HTERT RPE-1 (cell line): Measurements from ENCODE around the gene IRF6.

Source experiments
- in situ Hi-C: fragments of 300-500 bp; cut with MboI; formaldehyde crosslinking; loops from 4 replicates; pipeline ENCODE4 v1.14.3; 2020; ENCODE audit warnings: low sequenced_read_pairs

Gene IRF6

DNA sequence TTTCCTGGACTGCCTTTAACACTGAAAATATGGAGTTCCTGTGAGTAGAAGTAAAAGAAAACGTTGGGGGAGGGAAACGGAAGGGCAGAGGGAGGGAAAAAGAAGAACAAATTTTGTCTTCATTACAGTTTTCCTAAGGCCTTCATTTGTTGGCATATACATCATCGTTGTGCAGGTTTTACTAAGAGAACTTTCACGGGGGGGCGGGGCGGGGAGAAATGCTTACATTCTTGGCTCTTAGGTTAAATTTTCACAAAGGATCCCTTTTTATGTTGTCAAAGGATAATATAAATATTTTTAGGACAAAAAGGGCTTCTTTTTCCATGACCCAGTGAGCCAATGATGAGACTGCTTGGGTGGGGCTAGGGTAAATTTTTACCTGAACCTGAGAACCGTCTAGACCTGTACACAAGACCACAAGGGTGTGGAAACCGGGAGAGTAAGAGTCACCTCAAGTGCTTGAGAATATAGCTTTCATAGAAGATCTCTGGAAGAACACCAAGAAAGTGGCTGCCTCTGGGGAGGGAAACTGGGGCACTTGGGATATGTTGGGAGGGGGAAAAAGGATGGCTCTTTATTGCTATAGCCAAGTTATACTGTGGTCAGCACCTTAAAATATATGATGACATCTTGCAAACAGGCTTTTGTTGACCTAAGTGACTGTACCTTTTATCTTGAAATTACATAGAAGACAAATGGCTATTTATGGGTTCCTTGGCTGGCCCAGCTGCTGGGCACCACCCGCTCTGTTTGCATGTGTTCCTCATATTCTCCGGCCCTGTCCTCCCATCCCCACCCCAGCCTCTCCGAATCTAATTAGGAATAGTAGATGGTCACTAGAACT lies 19.9 kb upstream of the IRF6 start:
- in situ Hi-C loops, result no loop called here

DNA sequence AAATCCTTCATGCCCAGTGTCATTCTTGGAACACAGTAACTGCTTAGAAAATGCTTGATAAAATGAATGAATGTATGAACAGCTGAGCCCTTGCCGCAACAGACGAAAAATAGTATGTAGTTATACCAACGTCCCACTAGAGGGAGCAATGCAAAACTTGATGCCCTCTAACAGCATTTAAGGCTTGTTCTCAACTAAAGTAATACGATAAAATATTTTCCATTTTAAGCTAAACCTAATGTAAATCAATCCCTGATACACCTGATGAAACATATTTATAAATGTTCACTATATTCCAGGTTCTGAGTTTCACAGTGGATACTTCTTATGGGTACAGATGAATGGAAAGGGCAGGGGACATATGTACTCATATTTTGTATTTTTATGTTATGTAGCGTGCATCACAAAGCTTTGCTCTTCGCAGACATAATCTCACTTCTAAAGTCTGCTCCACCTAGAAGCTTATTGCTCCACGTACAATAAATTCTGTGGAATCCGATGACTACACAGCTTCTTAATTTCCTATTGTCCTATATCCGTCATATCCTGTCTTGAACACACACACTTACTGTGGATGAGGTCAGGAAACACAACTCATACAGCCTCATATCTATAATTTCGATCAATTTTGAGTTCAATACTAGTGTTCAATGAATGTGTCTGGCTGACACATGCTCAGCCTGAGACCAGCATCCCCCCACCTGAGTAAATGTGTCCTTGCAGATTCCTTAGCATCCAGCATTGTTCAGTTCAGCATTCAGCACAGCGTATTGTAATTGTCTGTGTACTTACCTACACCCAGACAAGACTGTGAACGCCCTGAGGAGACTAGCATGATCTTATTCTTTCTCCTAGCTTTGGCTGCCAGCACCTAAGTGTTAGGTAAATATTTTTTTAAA lies 17.4 kb upstream of the IRF6 start:
- in situ Hi-C loops, result no loop called here

DNA sequence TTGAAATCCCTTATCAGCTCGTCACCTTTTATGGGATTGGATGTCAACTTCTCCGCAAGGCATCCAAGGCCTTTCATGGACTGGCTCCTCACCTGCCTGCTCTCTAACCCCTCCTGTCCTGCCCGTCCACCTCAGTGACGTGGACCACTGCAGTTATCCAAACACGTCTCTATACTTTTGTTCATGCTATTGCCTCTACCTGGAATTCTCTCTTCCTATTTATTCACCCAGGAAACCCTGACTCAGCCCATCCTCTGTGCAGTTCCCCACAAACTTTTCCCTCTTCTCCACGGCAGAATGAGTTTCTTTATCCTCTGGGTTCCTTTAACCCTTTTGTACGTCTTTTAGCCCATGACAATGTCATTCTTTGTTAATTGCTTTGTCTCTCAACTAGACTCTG lies 16.8 kb upstream of the IRF6 start:
- in situ Hi-C loops, result no loop called here

DNA sequence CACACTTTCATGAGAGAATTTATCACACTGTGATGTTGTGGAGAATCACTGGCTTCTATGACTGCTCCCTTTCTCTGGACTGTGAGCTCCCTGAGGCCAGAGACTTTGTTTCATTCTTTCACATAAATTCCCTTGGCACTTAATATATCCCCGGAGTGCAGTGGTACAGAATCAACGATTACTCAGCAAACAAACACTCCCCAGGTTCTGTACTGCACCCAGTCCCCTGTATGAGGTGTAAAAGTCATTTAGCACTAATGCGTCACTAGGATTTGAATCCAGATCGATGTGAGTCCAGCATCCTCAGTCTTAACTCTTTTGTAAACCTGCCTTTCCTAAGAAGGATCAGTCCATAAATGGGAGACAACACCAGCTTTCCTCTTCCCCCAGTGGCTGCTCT lies 15.0 kb upstream of the IRF6 start:
- in situ Hi-C loops, result no loop called here

DNA sequence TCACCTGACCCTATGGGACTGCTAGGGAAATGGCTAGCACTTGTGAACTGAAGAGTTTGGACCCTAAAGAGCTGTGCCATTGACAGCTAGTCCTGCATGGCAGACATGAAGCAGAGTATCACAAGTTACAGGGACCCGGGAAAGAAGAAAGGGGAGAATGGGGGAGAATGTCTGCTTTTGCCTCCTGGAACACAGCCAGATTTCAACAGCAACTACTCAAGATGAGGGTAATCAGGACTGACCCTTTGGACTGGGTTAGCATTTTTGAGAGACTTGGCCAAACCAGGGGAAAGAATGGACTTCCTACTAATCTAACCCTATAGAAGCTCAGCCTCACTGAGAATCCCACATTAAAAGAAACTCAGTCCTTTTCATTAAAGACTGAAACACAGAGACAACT lies 13.1 kb upstream of the IRF6 start:
- in situ Hi-C loops, result no loop called here

DNA sequence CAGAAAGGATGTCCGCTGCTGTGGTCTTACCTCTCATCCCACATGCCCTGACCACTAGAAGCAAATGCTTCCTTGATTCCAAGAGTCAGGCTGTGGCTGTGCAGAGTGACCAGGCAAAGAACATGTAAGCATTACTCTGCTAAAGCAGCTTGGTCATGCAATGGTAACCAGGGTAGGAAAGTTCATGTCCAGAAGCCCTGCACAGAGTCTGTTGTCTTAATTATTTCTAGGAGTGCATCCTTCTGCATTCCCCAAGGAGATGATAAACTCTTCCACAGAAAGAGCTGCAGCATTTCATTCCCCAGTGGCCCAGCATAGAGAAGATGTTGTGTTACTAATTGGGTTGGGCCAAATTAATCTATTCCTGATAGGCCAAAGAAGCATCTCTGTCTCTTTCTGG lies 11.7 kb upstream of the IRF6 start:
- in situ Hi-C loops, result no loop called here

DNA sequence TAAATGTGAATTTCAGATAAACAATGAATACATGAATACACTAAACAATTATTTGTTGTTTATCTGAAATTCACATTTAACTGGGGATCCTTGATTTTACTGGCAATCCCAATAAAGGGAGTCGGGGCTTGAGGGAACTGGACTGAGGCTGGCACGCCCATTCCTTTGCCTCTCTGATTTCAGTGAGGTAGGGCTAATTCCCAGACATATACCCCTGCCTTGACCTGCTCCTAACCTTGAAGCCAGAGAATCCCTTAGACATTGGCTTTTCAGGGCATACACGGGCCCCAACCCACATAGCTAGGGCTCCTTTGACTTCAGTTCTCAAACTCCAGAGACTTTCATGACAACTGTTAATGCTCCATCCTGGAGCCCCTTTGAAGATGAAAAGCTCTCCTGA lies 11.0 kb upstream of the IRF6 start:
- in situ Hi-C loops, result no loop called here

DNA sequence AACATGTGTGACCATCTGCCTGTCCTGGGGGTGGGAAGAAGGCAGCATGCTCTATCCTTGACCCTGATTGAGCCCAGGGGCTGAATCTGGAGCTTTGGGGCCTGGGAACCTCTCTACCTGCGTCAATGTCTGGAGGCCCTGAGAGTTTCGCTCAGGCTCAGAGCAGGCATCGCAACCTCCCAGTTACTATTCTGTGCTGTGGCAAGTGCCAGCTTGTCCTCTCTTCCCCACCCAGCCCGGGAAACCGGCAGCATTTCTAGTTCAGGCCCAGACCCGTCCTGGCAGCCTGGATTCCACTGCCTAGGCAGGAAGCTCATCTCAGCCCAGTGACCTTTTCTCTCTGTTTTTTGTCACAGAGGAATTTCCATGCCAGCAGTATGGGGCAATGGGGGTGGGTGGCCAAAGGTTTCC lies 10.0 kb upstream of the IRF6 start:
- in situ Hi-C loops, result no loop called here

DNA sequence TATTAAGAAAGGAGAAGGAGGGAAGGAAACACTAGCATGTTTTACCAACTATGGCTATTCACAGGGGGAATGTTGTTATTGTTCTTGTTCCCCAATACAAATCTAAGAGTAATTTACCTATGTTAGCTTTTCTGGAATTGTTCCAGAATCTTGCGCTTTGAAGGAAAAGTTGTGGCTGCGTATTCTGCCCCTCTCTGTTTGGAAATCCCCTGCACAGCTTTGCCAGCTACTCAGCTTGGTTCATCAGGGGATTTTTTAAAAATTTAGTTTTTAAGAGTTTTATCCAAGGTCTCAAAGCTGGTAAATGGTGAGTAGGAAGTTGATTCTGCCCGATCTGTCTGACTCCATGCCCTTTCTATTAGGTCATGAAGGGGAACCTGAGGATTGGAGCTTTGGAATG lies 9.5 kb upstream of the IRF6 start:
- in situ Hi-C loops, result no loop called here

DNA sequence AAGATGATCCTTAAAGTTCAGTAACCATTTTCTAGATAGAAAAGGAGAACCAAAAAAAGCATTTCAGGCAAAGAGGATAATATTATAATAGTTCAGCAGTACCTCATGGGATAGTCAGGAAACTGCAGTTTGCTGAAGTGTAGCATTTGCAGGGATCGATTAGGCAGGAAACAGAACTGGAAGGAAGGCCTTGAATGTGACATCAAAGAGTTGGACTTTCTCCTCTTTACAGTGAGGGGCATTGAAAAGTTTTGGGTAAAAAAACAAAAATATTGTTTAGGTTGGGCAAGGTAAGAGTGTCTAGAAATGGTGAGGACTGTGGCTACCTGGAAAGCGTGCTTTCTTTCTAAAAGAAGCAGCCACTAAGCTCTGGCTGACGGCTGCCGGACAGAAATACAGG lies 8.0 kb upstream of the IRF6 start:
- in situ Hi-C loops, result no loop called here

DNA sequence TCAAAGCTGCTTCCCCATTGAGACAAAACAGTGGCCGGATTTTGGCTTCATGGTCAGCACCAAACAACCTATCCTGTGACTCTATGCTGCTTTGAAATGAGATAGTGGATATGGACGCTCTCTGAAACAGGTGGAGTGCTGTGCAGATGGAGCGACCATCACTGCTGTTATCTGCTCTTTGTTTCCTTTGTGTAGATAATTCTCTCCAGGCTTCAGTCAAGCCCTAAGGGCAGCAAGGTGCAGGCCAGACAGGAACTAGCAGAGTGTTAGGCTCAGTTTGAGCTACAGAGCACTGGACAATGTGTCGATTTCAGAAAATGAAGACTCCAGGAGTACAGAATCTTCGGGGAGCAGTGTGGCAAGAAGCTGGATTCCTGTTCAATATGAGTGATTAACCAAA lies 4.8 kb upstream of the IRF6 start:
- in situ Hi-C loops, result no loop called here

DNA sequence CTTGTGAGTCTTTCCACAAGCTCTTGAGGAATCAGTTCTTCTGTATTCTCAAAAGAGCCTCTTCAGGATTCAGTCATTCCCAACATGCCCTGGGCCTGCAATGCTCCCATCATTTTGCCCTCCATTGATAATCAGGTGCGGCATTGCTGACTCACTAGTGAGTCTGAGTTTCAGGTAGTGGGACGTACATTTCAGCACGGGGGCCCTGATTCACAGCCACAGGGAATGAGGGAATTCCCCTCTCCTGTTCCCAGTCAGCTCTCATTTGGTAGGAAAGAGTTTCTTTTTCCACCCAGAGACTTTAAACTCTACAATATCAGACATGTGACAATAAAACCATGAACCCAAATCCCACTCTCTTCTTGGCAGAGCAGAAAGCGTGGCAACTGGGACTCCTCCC lies 3.7 kb upstream of the IRF6 start:
- in situ Hi-C loops, result no loop called here

DNA sequence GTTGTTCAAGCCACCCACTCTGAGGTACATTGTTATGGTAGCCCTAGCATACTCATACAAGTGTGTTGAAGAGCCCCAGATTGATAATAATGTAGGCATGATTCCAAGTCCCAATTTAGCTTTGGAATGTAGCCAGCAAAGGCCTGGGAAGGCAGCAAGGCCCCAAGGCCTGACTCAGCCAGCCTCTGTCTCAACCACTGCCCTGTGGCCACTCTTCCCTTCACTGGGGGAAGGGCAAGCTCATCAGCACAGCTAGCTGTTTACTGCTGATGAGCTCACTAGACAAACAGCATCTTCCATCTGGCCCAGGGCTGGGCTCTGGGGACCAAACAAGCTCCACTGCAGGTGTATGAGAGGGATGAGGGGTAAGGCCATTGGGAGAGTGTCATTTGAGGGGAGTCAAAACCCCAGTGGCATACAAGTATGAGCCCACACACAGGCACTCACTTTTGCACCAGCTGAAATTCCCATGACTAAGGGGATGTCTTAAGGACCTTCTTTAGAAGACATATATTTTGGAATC lies 2.2 kb upstream of the IRF6 start:
- in situ Hi-C loops, result no loop called here

DNA sequence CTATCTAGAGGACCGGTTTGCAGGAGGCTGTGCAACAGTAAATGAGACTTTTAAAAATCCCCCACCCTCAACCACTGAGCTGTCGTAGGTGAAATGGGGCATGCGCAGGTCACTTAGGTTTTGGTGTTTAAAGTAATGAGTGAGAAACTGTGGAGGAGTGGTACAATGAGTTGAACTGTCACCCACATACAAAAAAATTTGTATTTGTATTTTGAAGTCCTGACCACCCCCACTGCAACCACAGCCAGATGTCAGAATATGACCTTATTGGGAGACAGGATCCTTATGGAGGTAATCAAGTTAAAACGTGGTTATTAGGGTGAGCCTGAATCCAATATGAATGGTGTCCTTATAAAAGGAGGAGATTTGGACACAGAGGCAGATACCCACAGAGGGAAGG lies 1.6 kb upstream of the IRF6 start:
- in situ Hi-C loops, result no loop called here

DNA sequence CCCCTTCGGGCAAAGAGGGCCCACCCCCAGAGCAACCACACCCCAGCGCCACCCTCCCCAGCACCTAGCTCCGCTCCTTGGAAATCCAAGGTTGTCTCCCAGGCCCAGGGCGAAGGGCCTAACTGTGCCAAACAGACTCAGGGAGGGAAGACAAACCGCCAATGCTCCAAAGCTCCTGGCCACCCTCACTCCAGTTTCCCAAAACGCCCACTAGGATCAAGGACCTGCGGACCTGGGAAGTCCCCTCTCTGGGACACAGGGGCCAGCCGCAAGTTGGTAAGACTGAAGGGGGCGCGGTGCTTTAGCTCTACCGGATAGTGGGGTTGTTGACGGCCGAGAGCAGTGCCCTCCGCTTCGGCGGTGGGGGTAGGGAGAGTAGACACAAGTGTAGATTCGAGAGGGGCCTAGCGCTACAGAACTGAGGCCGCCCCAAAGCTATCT lies 581 bp downstream of the IRF6 start:
- in situ Hi-C loops, result no loop called here

DNA sequence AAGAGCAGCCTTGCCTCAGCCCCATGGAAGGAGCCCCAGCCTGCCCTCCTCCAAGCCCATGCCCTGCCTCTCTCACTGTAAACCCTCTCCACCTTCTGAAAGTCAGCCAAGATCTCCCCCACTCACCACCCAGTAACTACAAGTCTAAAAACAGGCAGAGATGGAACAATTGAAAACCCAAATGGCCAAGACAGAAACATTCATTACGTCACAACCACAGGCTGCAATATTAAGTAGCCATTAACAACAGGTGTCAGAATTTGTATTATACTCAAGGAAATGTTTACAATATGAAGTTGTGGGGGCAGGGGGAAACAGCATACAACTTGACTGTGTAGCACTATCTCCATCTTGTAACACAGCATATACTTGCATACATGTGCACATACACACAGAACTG lies 2.4 kb downstream of the IRF6 start:
- in situ Hi-C loops, result no loop called here

DNA sequence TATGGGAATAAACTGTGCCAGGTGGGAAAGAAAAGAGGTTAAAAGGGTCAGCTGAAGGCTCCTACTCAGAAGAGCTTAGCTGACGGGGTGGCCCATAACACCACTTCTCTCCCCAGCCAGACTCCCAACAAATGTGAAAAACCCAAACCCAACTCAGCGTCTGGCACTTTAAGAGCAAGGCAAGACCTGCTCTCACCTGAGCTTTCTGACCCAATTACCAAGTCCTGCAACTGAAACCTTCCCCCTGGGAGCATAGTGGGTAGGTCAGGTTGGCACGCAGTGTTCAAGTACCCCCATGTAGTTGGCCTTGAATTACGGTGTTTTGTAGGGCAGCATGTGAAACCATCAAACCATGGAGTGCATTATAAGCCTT lies 3.2 kb downstream of the IRF6 start:
- in situ Hi-C loops, result no loop called here

DNA sequence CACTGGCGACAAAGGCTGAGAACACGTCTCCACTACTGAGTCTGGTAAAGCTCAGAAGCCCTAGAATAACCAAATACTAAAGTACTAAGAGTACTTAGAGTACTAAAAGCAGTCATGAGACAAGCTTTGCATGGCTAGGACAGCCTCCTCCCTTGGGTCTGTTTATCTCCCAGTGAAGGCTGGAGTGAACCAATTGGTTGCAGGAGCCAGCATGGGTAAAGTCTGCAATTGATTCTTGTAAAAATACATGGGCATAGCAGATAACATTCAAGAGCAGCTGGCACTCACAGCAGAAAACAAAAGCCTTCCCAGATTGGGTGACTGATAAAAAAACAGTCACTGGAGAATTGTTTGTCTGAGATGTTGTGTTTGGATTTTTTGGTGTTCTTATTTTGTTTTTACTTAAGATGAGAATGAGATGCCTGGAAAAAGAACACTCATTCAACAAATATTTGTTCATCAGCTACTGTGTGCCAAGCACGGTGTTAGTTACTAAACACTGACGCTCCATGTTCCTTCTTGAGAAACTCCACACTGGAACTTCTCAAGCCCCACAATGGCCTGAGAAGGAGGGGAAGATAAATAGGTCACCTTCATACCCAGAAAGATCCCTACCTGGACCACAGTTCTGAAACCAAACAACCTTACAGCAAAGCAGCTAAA lies 3.7 kb downstream of the IRF6 start:
- in situ Hi-C loops, result no loop called here

DNA sequence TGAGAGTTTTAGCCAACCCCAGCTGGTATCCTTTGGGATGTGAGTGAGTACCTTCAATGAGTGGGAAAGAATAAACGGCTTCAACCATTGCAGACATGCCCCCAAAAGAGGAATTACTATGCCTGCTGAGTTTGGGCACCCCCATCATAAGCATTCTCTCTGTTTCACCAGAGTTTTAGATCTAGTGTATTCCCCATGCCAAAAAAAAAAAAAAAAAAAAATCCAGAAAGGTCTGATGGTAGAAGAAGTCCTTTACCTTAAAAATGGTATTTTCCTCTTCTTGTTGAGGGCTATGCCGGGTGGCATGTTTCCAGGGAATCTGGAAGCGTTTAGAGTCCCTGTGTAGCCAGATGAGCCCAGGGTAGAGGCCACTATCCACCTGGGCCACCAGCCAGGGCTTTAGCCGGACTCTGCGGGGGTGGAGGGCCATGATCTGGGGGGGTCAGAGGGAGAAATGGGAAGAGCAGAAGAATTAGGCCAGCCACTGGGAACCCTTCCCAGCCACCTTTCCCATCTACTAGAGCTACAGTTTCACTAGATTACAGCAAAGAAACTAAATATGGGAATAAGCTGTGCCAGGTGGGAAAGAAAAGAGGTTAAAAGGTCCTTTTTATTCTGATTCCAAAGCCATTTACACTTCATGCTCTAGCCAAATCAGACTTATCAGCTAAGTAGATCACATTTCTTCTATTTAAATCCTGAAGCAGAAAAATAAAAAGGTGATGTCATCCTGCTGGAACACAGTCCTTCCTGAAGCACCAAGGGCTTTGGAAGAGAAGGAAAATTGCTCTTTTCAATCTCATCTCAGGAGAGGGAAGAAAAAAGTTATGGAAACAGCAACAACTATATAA lies 4.7 kb downstream of the IRF6 start:
- in situ Hi-C loops, result no loop called here

DNA sequence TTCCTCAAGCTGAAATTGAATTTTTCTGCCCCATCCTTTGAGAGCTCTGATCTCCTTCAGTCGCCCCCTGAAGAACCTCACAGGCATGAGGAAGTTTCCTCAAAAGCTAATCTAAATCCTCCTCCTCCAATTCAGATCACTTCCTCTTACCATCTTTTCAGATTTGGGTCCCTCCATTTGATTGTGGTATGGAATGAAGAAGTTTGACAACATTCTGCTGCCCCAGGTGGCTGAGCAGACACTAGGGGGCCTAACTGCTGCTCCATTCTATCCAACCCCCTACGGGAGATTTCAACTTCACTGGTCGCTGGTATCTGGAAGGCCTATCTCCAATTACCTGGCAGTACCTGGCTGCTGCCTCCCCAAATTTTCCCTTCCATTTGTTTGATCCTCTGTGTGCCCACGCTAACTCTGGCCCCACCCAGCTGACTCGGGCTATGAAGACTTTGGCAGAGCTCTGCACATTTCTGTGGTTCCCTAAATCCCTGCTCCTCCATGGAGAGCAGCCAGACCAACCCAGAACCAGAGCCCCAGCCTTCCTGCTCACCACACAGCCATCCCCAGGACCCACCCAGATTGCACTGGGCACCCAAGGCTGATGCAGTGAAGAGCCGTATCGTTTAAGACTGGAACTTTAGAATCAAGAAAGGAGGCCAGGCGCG lies 7.8 kb downstream of the IRF6 start:
- in situ Hi-C loops, result no loop called here
